Measurements from ENCODE around the gene LGALS7.
"Not testable (repeated sequence)": the region's sequence is repeated elsewhere in the genome, so short reads cannot be mapped to it uniquely, and the experiment has no call there.

Gene LGALS7

GRCh38 chr19:38786572-38787265 lies 13.4 kb upstream of the LGALS7 start:
- no peak for DNase-seq (ENCODE audit: extremely low read depth, low read depth)
- TF ChIP-seq CTCF (IDR thresholded peaks at IDR 0.05; ENCODE audit: low read depth, low read length): no peak

- DNase-seq (ENCODE audit: extremely low read depth, low read depth): not testable (repeated sequence)
Measured at GRCh38 chr19:38786061-38786460, 12.7 kb upstream of the LGALS7 start.

DNA sequence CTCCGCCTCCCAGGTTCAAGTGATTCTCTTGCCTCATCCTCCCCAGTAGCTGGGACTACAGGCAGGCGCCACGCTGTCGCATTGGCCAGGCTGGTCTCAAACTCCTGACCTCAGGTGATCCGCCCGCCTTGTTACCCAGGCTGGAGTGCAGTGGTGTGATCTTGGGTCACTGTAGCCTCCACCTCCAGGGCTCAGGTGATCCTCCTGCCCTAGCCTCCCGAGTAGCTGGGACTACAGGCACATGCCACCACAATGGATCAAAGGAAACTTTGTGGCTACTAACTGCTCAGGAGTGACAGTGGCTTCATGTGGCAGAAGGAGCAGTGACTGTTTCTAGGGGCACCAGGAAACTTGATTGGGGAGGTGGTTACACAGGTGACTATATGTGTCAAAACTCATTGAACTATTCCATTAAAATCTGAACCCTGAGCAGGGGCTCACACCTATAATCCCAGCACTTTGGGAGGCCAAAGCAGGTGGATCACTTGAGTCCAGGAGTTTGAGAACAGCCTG lies 11.9 kb upstream of the LGALS7 start:
- no peak for TF ChIP-seq CTCF (IDR thresholded peaks at IDR 0.05; ENCODE audit: low read depth, low read length)
- DNase-seq (ENCODE audit: extremely low read depth, low read depth): no peak

- no peak for DNase-seq (ENCODE audit: extremely low read depth, low read depth)
- no peak for TF ChIP-seq CTCF (IDR thresholded peaks at IDR 0.05; ENCODE audit: low read depth, low read length)
Measured at GRCh38 chr19:38784224-38784623, 10.9 kb upstream of the LGALS7 start.

- DNase-seq (ENCODE audit: extremely low read depth, low read depth): not testable (repeated sequence)
Measured at GRCh38 chr19:38782212-38782611, 8.9 kb upstream of the LGALS7 start.

GRCh38 chr19:38781058-38781457 lies 7.7 kb upstream of the LGALS7 start:
- TF ChIP-seq CTCF (IDR thresholded peaks at IDR 0.05; ENCODE audit: low read depth, low read length): no peak
- no peak for DNase-seq (ENCODE audit: extremely low read depth, low read depth)

- no peak for TF ChIP-seq CTCF (IDR thresholded peaks at IDR 0.05; ENCODE audit: low read depth, low read length)
Measured at GRCh38 chr19:38780443-38780842, 7.1 kb upstream of the LGALS7 start.

GRCh38 chr19:38778733-38779132 lies 5.4 kb upstream of the LGALS7 start:
- no peak for DNase-seq (ENCODE audit: extremely low read depth, low read depth)
- no peak for TF ChIP-seq CTCF (IDR thresholded peaks at IDR 0.05; ENCODE audit: low read depth, low read length)

More at GRCh38 chr19:38780443-38780842, 7.1 kb upstream of the LGALS7 start:
- no peak for DNase-seq (ENCODE audit: extremely low read depth, low read depth)
